GM12801 (cell line): Measurements from ENCODE around the gene IRGC.

Experiments
- TF ChIP-seq, protein P1 (sequence below): IDR thresholded peaks from one replicate; pipeline ENCODE4 v1.5.1; 2011; ENCODE audit warnings: control low read depth; ENCODE audit not compliant: insufficient read length; ENCODE audit errors: extremely low read depth

The IRGC gene

DNA sequence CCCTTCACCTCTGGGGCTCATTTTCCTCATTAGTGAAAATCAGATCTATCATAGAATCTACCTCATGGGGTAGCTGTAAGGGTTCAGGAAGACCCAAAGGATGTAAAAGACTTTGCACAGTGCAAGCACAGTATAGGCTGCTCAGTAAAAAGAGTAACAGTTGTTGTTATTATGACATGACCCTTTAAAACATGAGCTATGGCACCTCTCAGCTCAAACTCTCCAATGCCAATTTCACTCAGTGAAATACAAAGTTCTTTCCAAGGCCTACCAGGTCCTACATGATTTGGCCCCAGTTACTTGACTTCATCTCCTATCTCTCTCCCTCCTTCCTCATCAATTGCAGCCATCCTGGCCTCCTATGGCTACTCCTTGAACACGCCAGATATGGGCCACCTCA is 34.0 kb downstream of the IRGC start:
- TF ChIP-seq, protein P1, sequence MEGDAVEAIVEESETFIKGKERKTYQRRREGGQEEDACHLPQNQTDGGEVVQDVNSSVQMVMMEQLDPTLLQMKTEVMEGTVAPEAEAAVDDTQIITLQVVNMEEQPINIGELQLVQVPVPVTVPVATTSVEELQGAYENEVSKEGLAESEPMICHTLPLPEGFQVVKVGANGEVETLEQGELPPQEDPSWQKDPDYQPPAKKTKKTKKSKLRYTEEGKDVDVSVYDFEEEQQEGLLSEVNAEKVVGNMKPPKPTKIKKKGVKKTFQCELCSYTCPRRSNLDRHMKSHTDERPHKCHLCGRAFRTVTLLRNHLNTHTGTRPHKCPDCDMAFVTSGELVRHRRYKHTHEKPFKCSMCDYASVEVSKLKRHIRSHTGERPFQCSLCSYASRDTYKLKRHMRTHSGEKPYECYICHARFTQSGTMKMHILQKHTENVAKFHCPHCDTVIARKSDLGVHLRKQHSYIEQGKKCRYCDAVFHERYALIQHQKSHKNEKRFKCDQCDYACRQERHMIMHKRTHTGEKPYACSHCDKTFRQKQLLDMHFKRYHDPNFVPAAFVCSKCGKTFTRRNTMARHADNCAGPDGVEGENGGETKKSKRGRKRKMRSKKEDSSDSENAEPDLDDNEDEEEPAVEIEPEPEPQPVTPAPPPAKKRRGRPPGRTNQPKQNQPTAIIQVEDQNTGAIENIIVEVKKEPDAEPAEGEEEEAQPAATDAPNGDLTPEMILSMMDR, result no peak

DNA sequence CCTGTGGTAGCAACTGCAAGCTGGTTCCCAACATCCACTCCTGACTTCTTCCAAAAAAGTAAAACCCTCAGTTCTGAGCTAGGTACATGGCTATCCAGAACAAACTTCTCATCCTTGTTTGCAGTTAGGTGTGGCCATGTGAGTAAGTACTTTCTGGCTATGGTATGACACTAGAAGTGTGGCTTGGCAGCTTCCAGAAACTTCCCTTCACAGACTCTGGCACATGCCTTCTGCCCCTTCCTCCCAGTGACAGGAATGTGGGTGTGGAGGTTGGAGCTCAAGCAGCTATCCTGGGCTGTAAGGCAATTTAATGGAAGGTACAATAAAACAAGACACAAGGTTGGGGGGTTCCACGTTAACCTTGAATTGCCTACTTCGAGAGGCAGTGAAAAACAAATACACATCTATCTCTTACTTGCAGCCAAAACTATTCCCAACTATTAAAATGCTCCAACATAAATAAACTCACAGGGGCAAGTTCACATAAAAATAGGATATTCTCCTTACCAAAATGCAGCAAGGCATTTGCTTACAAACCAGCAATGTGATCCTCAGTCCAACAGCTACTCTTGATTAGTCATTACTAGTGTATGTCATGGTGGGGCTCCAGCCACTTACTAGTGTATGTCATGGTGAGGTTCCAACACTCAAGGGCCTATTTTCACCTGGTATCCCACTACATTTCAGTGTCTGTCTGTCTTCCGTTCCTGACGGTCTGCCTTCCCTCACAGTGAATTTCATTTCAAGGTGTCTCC is 35.8 kb downstream of the IRGC start:
- TF ChIP-seq, protein P1, result no peak

DNA sequence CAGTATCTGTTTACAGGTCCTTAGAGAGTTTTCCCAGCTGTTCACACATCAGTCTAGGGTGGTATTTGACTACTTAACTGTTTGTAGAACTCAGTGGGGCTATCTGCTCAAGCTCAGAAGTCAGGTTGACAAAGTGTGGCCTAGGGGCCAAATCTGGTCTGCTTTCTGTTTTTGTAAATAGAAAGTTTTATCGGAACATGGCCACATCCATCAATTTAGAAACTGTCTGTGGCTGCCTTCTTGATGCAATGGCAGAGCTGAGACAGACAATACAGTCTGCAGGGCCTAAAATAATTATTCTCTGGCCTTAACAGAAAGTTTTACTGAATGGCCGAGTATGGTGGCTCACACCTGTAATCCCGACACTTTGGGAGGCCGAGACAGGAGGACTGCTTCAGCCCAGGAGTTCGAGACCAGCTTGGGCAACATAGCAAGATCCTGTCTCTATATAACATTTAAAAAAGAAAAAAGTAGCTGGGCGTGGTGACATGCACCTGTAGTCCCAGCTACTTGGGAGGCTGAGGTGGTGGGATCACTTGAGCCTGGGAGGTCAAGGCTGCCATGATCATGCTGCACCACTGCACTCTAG is 36.5 kb downstream of the IRGC start:
- TF ChIP-seq, protein P1, result no peak

DNA sequence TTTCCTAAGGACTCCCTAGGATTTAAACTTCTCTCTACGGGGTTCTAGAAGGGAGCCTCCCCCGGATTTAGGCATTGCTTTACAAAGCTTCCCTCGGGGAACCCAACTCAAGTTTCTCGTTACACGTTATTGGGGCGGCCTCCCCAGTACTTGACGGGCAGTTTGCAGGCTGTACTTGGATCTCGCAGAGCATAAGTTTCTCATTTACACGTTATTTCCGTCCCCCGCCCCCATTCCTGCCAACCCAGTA is 38.3 kb downstream of the IRGC start:
- TF ChIP-seq, protein P1, result no peak

DNA sequence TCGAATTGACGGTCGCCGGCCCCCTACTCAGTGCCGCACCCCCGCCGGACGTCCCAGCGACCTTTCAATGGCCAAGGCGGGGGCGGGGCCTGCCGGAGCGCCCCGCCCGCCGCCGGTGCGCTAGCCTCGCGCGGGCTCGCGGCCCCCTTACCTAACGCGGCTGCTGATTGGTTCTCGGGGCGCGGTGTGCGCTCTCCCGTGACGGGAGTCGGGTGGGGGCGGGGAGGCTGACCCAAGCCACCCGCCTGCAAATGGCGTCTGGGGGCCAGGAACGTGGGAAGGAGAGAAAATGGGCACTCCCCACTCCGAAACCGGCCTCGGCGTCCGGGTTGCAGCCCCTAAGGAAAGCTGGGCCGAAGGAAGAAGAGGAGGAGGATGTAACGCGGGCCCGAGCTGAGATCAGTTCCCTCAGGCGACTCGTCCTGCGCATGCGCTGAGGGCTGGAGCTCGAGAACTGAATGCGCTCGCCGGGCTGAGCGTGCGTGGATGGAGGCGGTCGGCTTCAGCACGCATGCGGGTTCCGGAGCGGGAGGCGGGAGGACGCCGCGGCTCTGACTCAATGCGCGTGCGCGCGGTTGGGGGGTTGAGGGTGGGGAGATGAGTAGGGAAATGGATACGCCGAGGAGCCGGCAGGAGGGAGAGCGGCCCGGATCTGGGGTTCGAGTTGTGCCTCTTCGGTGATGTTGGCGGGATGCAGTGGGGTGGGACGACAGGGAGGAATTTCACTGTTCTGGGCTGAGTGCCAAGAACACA is 38.8 kb downstream of the IRGC start, which contains the start of gene SMG9:
SMG9 (minus strand) TSS at position 460 of the 753 bp plus-strand sequence. CDS start 4,221 bp downstream, outside the sequence.
- TF ChIP-seq, protein P1, result no peak

DNA sequence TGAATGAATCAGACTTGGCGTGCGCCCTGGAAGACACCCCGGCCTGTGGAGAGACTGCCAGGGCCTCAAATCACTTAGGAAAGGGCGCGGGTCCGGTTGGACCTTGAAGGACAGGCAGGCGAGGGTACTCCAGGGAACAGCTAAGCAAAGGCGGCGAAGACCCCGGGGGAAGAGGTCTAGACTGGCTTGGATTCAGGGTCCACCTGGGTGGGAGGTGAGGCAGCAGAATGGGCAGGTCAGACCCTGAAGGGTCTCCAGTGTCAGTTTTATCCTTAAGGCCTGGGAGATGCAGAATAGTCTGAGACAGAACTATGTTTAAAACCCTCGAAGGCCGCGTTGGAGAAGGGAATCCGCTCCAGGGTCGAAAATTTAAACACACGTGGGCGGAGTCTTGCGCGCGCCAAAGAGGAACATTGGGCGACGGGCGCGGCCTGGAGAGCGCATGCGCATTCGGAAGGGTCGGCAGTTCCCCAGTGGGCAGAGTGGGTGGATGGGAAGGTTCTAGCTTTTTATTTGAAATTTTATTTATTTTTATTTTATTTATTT is 39.5 kb downstream of the IRGC start:
- TF ChIP-seq, protein P1, result no peak

DNA sequence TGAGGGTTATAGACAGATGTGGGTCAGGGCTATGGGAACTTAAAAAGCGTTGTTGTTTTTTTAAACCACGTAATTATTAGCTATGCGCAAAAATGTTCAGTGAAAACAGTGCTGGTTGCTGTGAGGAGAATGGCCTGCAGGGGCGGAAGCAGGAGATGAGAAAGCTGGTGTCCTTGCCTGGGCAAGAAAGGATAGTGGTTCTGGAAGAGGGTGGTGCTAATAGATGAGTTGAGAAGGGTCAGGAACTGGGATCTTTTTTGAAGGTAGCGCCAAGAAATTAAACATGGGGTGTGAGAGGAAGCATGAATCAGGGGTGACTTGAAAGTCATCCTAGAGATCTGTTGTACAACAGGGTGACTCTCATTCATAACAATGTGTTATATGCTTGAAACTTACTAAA is 43.6 kb downstream of the IRGC start:
- TF ChIP-seq, protein P1, result no peak
